ENCODE data around the gene RASEF.
"Not testable (repeated sequence)": the region's sequence is repeated elsewhere in the genome, so short reads cannot be mapped to it uniquely, and the experiment has no call there.

The RASEF gene
- total RNA-seq, result 0 reads per million in 4 donors

- DNase-seq, result no peak
Observed at GRCh38 chr9:83062651-83063527, at the start of gene RASEF. TSS of gene RASEF (minus strand) at chr9:83063142. CDS start at chr9:83062867, 275 bp downstream.

DNA sequence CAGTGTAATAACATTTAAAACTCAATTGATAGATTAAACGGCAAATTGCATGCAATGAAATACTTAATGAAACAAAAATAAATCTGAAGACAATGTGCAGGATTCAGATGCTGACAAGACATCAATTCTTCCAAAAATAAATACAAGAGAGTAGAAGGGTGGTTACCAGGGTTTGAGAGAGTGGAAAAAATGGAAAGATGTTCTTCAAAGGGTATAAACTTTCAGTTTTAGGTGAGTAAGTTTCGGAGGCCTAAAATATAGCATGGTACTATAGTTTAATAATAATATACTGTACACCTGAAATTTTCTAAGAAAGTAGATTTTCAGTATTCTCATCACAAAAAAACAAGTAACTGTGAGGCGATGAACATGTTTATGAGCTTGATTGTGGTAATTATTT is 48.2 kb upstream of the RASEF start:
- no peak for DNase-seq

DNA sequence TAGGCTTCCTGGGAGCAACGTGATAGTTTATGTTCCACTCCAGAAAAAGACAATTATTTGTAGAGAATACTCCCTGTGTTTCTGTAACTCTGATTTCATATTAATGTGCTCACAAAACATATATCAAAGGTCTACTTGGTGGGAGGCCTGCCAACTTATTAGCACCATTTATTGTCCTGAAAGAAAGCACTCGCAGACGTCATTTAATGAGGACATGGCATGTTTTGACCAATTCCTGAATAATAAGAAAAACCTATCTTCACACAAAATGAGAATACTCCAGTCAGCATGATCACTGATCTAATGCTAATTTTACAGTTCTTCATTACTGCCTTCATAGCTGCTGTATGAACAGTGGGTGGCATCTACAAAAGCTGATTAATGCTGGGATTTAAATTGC is 46.4 kb upstream of the RASEF start:
- no peak for DNase-seq

DNA sequence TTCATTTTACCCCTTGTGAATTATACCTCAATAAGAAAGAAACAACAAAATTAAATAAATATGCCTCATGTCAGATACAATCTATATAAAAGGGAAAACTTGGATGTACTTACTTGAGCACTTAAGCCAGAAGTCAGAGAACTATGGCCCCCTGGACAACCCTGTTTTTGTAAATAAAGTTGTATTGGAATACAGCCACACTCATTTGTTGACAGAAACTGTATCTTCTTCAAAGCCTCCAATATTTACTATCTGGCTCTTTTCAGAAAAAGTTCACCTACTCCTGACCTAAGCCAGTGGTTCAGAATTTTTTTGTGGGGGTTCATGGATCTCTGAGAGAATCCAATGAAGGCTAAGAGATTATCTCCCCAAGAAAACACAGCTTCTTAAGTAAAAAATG is 45.3 kb upstream of the RASEF start:
- DNase-seq, result no peak

- DNase-seq, result no peak
Observed at GRCh38 chr9:83106772-83107171, 43.8 kb upstream of the RASEF start.

DNA sequence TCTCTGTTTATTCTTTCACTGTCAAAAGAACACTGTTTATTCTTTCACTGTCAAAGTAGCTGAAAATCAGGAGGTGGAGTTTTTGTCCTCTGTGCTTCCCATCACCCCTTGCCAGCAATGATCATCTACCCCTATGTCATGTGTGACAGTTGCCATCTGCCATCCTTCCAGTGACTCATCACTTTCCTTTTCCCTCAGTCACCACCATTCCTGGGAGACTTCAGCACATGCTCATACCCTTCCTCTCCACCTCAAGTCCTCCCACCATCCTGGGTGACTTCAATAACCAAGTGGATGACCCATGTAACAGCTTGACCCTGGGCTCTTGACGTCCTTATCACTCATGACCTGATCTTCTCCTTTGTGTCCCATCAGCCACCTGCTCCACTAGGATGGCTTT is 43.3 kb upstream of the RASEF start:
- DNase-seq, result no peak

DNA sequence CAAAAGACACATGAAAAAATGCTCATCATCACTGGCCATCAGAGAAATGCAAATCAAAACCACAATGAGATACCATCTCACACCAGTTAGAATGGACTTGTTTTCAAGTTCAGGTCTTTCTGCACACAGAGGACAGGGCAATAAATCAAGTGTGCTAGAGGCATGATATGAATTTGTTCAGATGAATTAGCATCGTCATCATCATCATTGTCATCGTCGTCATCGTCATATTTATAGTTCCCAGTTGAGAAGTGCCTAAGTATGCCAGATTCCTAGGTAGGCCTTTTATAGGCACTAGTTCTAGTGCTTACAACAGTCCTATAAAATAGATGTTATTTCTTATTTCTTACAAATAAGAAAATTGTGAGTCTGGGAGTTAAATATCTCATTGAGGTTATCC is 34.7 kb upstream of the RASEF start:
- no peak for DNase-seq

DNA sequence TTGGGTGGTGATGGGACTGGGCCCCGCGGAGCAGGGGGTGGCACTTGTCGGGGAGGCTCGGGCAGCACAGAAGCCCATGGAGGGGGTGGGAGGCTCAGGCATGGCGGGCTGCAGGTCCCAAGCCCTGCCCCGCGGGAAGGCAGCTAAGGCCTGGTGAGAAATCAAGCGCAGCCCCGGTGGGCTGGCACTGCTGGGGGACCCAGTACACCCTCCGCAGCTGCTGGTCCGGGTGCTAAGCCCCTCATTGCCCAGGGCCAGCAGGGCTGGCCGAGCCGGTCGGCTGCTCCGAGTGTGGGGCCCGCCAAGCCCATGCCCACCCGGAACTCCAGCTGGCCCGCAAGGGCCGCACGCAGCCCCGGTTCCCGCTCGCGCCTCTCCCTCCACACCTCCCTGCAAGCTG is 30.4 kb upstream of the RASEF start:
- not testable (repeated sequence) for DNase-seq

DNA sequence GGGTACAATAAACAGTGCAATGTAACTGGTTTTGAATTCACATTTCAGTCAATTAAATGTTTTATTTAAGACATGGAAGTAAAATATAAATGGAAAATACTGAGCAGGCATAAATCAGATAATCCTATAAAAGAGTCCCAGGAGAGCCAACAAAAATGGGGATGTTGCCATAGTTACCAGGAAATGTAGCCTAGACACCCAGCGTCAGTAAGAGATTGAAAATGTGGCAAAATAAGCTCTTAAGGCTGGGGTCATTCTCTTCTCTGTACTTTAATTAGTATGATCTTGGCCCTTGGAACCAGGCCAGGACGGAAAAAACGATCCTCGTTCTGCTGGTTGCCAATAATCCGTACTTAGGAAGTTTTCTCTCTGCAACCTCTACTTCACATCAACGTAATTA is 18.9 kb upstream of the RASEF start:
- no peak for DNase-seq

- no peak for DNase-seq
Observed at GRCh38 chr9:83081010-83081409, 18.1 kb upstream of the RASEF start.

DNA sequence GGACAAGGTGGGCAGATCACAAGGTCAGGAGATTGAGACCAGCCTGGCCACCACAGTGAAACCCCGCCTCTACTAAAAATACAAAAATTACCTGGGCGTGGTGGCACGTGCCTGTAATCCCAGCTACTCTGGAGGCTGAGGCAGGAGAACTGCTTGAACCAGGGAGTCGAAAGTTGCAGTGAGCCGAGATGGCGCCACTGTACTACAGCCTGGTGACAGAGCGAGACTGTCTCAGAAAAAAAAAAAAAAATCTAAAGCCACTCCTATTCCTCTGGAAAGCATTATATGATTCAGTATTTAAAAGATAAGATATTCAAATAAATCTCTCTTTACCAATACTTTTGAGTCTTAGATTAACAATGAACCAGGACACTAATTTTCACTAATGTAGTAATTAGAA is 13.0 kb upstream of the RASEF start:
- not testable (repeated sequence) for DNase-seq

DNA sequence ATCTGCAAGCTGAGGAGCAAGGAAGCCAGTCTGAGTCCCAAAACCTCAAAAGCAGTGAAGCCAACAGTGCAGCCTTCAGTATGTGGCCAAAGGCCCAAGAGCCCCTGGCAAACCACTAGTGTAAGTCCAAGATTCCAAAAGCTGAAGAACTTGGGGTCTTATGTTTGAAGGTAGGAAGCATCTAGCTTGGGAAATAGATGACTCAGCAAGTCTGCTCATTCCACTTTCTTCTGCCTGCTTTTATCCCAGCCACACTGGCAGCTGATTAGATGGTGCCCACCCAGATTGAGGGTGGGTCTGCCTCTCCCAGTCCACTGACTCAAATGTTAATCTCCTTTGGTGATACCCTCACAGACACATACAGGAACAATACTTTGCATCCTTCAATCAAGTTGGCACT is 9.6 kb upstream of the RASEF start:
- DNase-seq, result not testable (repeated sequence)

DNA sequence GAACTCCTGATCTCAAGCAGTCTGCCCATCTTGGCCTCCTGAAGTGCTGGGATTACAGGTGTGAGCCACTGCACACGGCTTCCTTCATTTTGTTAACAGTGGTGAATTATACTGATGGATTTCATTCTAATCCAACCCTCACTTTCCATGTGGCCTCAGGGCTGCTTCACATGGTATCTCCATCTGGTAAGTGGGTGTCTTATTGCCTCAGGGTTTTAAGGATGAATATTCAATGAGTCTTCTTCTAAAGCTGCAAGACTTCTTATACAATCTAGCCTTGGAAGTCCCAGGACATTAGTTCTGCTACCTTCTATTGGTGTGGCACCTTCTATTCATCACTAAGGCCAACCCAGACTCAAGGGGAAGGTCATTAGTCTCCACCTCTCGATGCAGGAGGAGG is 8.7 kb upstream of the RASEF start:
- DNase-seq, result no peak

GRCh38 chr9:83070261-83070660 is 7.3 kb upstream of the RASEF start:
- DNase-seq, result no peak

DNA sequence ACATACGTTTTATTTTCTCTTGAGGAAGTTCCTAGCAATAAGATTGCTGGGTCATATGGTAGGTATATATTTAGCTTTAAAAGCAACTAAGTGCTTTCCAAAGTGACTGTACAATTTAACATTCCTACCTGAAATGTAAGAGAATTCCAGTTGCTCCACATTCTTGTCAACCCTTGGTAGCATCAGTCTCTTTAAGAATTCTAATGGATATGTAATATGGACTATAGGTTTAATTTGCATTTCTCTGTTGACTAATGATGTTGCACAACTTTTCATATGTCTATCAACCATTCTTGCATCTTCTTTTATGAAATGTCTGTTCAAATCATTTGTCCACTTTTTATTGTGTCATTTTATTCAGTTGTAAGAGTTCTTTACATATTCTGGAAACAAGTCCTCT is 6.7 kb upstream of the RASEF start:
- no peak for DNase-seq

GRCh38 chr9:83068414-83068813 is 5.5 kb upstream of the RASEF start:
- DNase-seq, result no peak

DNA sequence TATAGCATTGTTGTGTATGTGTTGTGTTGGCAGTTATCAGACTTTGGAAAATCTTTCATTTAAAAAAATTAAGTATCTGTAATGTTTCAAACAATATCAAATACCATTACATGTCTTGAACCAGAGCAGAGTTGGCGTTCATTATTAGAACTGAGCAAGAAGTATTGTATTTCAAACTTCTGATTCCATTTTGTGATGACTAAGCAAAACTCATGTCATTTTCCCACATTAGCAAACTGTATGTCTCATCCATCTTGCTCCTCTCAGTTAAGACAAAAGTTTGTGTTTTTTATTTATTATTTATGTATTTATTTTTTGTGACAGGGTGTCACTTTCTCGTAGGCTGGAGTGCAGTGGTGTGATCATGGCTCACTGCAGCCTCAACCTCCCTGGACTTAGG is 4.6 kb upstream of the RASEF start:
- no peak for DNase-seq

DNA sequence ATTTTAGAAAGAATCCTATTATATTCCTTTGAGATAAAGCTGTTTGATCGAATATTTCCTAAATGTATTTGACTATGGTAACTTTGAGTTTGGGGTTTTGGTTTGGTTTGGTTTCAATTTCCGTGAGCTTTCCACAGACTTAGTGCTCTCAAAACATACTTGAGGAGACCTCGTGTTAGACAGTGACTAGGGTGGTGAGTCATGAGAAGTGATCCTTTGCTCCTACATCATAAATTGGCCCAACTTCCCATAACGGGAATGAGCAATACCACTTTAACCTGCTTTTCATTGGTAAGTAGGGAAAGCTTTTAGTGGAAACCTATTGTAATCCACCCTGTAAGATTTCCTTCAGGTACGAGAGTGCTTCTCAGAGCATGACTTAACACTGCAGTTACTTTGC is 3.8 kb upstream of the RASEF start:
- no peak for DNase-seq

DNA sequence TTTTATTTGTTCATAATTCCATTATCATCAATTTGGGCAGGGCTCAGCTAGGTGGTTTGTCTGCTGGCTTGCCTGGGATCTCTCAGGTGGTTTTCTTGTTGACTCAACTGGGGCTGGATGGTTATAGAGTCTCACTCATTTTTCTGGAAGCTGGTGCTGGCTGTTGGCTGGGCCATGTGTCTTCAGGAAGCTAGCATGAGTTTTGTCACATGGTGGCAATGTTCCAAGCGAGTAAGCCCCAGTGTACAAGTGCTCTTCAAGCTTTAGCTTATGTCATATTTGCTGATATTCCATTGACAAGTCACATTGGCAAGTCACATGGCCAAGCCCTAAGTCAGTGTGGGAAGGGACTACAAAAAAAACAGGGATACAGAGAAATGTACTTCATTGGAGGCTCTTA is 2.3 kb upstream of the RASEF start:
- DNase-seq, result no peak

DNA sequence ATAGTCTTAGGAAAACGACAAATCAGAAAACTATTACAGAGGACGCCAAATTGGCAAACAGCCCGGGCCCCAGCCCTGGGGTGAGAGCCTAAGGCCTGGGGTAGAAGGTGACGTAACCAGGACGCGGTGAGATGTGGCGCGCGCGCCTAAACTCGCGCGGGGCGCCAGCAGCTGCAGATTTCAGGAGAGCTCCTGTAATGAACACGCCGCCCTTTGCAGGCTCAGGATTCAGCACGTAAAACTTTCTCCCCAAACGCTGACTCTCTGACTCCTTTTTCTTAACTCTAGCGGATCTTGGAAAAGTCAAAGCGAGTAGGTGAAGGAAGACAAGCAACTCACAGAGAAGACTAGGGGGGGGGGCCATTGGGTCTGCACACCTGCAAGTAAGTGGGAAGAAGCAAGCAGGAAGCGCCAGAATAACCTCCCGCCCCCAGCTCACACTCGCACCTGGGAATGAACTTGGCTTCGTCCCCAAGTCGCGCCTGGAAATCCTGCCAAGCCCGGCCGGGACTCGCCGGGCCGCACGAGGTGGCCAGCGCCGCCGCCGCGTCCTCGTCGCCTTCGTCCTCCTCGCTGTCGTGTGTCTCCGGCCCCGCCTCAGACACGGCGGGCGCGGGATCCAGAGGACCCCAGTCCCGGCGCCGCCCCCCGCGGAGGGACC is 822 bp downstream of the RASEF start:
- no peak for DNase-seq

DNA sequence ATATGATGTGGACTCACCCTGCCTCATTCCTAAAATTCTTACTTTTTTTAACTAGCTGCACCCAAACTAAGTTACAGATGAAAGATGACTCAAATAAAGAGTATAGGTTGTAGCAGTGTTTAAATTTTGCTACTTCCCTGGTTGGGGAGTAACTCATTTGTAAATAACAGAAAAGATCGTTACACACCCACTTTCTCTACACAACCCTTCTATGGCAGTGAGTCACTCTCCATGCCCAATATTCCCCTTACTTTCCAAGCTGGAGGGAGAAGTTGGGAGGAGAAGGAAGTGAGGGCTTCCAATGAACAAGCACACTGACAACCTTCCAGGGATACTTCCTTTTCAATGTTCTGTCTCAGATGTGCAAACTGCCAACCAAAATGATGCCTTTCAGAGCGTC is 1.9 kb downstream of the RASEF start:
- DNase-seq, result no peak

DNA sequence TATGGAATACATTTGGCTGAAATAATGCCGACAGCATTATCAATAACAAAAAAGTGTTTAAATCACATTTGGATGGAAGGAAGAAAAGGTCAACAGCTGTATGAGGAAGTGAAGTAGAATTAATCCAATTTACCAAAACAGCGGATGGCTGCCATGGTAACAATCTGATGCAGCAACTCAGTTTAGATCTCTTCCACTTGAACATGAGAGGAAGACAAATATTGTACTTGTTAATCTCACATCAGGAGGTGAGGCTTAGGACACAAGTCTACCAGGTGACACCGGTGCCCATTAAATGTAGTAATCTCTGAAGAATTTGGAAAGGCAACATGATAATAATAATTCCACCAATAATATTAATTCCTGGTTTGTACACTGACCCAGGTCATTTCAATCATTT is 2.4 kb downstream of the RASEF start:
- DNase-seq, result no peak

DNA sequence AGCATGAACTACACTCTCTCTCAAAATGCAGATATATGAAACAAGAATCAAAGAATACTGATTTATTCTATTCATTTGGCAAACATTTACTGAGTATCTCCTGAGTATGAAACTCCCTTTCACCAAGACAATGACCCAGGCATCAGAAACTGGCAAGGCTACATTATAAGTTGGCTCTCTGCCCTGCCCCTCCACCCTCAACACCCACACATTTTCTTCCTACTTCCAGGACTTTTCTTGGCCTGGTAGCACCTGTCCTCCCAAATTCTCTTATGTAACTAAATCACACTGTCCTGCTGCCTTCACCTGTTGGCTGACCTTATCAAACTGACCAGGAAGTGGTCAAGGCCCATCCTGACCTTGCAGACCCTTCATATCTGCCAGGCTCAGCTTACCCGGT is 3.5 kb downstream of the RASEF start:
- DNase-seq, result no peak

- no peak for DNase-seq
Observed at GRCh38 chr9:83056911-83057310, 6.0 kb downstream of the RASEF start.

DNA sequence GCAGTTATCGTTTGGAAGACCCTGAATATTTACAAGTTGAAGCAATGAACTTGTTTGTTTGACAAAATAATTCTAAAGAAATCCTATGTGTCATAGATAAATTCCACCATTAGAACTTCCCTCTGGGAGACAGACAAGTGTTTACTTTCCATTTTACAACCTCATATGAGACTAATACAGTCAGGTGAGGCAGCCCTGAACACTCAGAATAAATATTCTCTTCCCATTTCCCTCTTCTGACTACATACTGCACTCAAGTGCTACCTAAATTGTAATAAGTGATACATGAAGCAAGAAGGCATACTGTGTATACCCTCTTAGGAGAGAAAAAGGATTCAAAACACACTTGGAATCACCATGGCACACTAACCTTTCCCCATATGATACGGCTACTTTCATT is 6.8 kb downstream of the RASEF start:
- no peak for DNase-seq

All from T-helper 1 cell (primary cell).